GM21717 (cell line): ENCODE data around the gene SUSD4.

ENCODE experiments used
- ATAC-seq: cut with Tn5 transposase; IDR thresholded peaks from one replicate; pipeline ENCODE4 v1.9.1; 2021; ENCODE audit warnings: mild to moderate bottlenecking, moderate library complexity; ENCODE audit not compliant: unreplicated experiment

The SUSD4 gene

GRCh38 chr1:223197923-223198627 is 165.9 kb downstream of the SUSD4 start:
- ATAC-seq, result no peak

GRCh38 chr1:223189903-223190724 is 173.9 kb downstream of the SUSD4 start:
- ATAC-seq, result peak; percentile 72

- ATAC-seq, result no peak
These were observed 174.5 kb downstream of the SUSD4 start for GRCh38 chr1:223189525-223189902.

GRCh38 chr1:223188618-223189356 is 175.2 kb downstream of the SUSD4 start:
- ATAC-seq, result no peak

GRCh38 chr1:223186800-223187199 is 177.2 kb downstream of the SUSD4 start:
- no peak for ATAC-seq

- no peak for ATAC-seq
These were observed 180.6 kb downstream of the SUSD4 start for GRCh38 chr1:223183268-223183862.

- ATAC-seq, result no peak
These were observed 183.2 kb downstream of the SUSD4 start for GRCh38 chr1:223180731-223181321.

GRCh38 chr1:223179786-223180185 is 184.2 kb downstream of the SUSD4 start:
- no peak for ATAC-seq

- ATAC-seq, result no peak
These were observed 184.7 kb downstream of the SUSD4 start for GRCh38 chr1:223179280-223179679.

GRCh38 chr1:223177681-223178080 is 186.3 kb downstream of the SUSD4 start:
- ATAC-seq, result no peak

GRCh38 chr1:223176437-223176836 is 187.5 kb downstream of the SUSD4 start:
- no peak for ATAC-seq

- no peak for ATAC-seq
These were observed 188.3 kb downstream of the SUSD4 start for GRCh38 chr1:223175633-223176032.

- ATAC-seq, result no peak
These were observed 188.9 kb downstream of the SUSD4 start for GRCh38 chr1:223175032-223175431.
